PC-3 (cell line): ENCODE measurements around the gene KRTAP10-2. TPM values are rescaled to one million over a fixed set of nuclear protein-coding genes. Genes with fewer than 3 reads are reported as not detected.

Experiments
- ATAC-seq: fragments of 200-7000 bp; cut with Tn5 transposase; 2 replicates; pipeline ENCODE4 v1.9.1; 2020; ENCODE audit warnings: mild to moderate bottlenecking, moderate library complexity
- BruUV-seq: library from RNA; stranded (reverse); fragments of 400-500 nt; replicated peaks from 2 replicates; lab custom pipeline; 2021; lab: Mats Ljungman, UMichigan
- CTCF ChIA-PET: fragments of 300-600 bp; sonication (Branson Sonifier 250); formaldehyde crosslinking; loops from one replicate; lab custom pipeline; 2022; ENCODE audit warnings: antibody characterized with exemption; lab: Charles Lee
- POLR2A ChIA-PET: fragments of 300-600 bp; sonication (Branson Sonifier 250); formaldehyde crosslinking; loops from one replicate; lab custom pipeline; 2022; ENCODE audit warnings: antibody characterized with exemption; ENCODE audit not compliant: unreplicated experiment; lab: Charles Lee
- DNase-seq: peaks from one replicate; pipeline ENCODE4 v3.0.0-alpha.2; 2015
- H2AFZ ChIP-seq: fragments of 300-600 bp; sonication (generic); 2 replicates; pipeline ENCODE4 v1.6.0; 2016; ENCODE audit warnings: antibody characterized with exemption, low read length
- H3F3A ChIP-seq: fragments of 300-600 bp; sonication (generic); one replicate; pipeline ENCODE4 v1.6.0; 2017; ENCODE audit warnings: antibody characterized with exemption, low read length, control low read depth, mild to moderate bottlenecking; ENCODE audit not compliant: unreplicated experiment
- H3K27ac ChIP-seq: fragments of 300-600 bp; sonication (generic); 2 replicates; pipeline ENCODE4 v1.5.1; 2016; ENCODE audit warnings: mild to moderate bottlenecking, low read length
- H3K27me3 ChIP-seq: fragments of 300-600 bp; sonication (generic); 2 replicates; pipeline ENCODE4 v1.6.1; 2016; ENCODE audit warnings: low read length, mixed read lengths
- H3K36me3 ChIP-seq: fragments of 300-600 bp; sonication (generic); 2 replicates; pipeline ENCODE4 v1.6.1; 2016; ENCODE audit warnings: low read depth, mixed run types, low read length, mixed read lengths
- H3K4me1 ChIP-seq: fragments of 300-600 bp; sonication (generic); 2 replicates; pipeline ENCODE4 v1.5.1; 2016; ENCODE audit warnings: low read length; ENCODE audit not compliant: insufficient read depth
- H3K4me2 ChIP-seq: fragments of 300-600 bp; sonication (generic); 2 replicates; pipeline ENCODE4 v1.6.0; 2016; ENCODE audit warnings: low read length
- H3K4me3 ChIP-seq: fragments of 300-600 bp; sonication (generic); 2 replicates; pipeline ENCODE4 v1.5.1; 2016; ENCODE audit warnings: mild to moderate bottlenecking, low read length, mixed read lengths
- H3K79me2 ChIP-seq: fragments of 300-600 bp; sonication (generic); 2 replicates; pipeline ENCODE4 v1.6.1; 2017; ENCODE audit warnings: low read length, mixed read lengths
- H3K9ac ChIP-seq: fragments of 300-600 bp; sonication (generic); 2 replicates; pipeline ENCODE4 v1.6.0; 2016; ENCODE audit warnings: mild to moderate bottlenecking, low read length
- H3K9me2 ChIP-seq: fragments of 300-600 bp; sonication (generic); replicated peaks from 2 replicates; pipeline ENCODE4 v1.6.1; 2016; ENCODE audit warnings: mixed run types, low read length, mixed read lengths
- H3K9me3 ChIP-seq: fragments of 300-600 bp; sonication (generic); 2 replicates; pipeline ENCODE4 v1.6.1; 2016; ENCODE audit warnings: low read length, mixed read lengths
- H4K20me1 ChIP-seq: fragments of 300-600 bp; sonication (generic); 2 replicates; pipeline ENCODE4 v1.6.1; 2016; ENCODE audit warnings: low read length, mixed read lengths
- CTCF ChIP-seq: fragments of 300-600 bp; sonication (generic); conservative IDR thresholded peaks from 2 replicates; pipeline ENCODE4 v1.5.1; 2017; ENCODE audit warnings: antibody characterized with exemption, low read depth, mild to moderate bottlenecking, low read length
- EZH2 ChIP-seq: fragments of 300-600 bp; sonication (generic); IDR thresholded peaks from one replicate; pipeline ENCODE4 v1.6.1; 2017; ENCODE audit warnings: antibody characterized with exemption, mild to moderate bottlenecking, low read length; ENCODE audit not compliant: unreplicated experiment
- EZH2phosphoT487 ChIP-seq: fragments of 300-600 bp; sonication (generic); IDR thresholded peaks from 2 replicates; pipeline ENCODE4 v1.6.1; 2018; ENCODE audit warnings: mild to moderate bottlenecking, antibody characterized with exemption, low read length, borderline replicate concordance
- intact Hi-C: fragments of 100-400 bp; cut with micrococcal nuclease; formaldehyde crosslinking; loops from 2 replicates; pipeline ENCODE4 v1.9.0; 2023
- total RNA-seq: library from RNA; depleted of rRNA; stranded (reverse); fragments of >200 nt; gene quantifications from 2 replicates; pipeline ENCODE4 v1.2.3, GENCODE V29; 2014

KRTAP10-2 gene
- total RNA-seq, 1 experiment from 2014 or later = not detected

- intact Hi-C loops = no loop called here
- H3F3A ChIP-seq = no peaks in the 10 kb centered on the region
- ATAC-seq (no peak), DNase-seq (no peak)
- H3K27me3 ChIP-seq = no peaks in the 10 kb centered on the region
- H3K9me2 ChIP-seq = no peaks in the 10 kb centered on the region
- no peak overlapping the region for H3K4me2 ChIP-seq
- no peak overlapping the region for H3K4me3 ChIP-seq
- peaks cover 10% of the 10 kb centered on the region; the same call in 1 of the 2 replicates for H3K9me3 ChIP-seq
- no peaks in the 10 kb centered on the region for H4K20me1 ChIP-seq
- no peak overlapping the region for H3K27ac ChIP-seq
- no peak for TF ChIP-seq EZH2
- no peak for TF ChIP-seq EZH2phosphoT487
- no peak for TF ChIP-seq CTCF
- no TSS peak for BruUV-seq
- no peak overlapping the region for H3K9ac ChIP-seq
- no peaks in the 10 kb centered on the region for H3K36me3 ChIP-seq
- CTCF ChIA-PET = no interaction called here
- no peaks in the 10 kb centered on the region for H3K79me2 ChIP-seq
- no peak overlapping the region for H2AFZ ChIP-seq
- POLR2A ChIA-PET = no interaction called here
- H3K4me1 ChIP-seq = no peaks in the 10 kb centered on the region
Measured at GRCh38 chr21:44540741-44541288, 10.5 kb downstream of the KRTAP10-2 start.

GRCh38 chr21:44539991-44540666, 11.2 kb downstream of the KRTAP10-2 start, which contains the start of gene KRTAP10-1:
Gene KRTAP10-1 (minus strand): TSS chr21:44540195. CDS start chr21:44540150, 45 bp downstream.
- Histone ChIP-seq H3K27me3 (no peaks in the 10 kb centered on the region), H3K36me3 (no peaks in the 10 kb centered on the region), H3K4me3 (no peak within 1 kb of the TSS), H4K20me1 (no peaks in the 10 kb centered on the region), H3K27ac (no peak within 1 kb of the TSS), H3K4me2 (no peak within 1 kb of the TSS), H3K4me1 (no peaks in the 10 kb centered on the region), H3K79me2 (no peaks in the 10 kb centered on the region), H3K9me3 (peaks cover 10% of the 10 kb centered on the region; the same call in 1 of the 2 replicates), H3F3A (no peaks in the 10 kb centered on the region), H2AFZ (no peak within 1 kb of the TSS), H3K9me2 (no peaks in the 10 kb centered on the region), H3K9ac (no peak within 1 kb of the TSS)
- ATAC-seq (no peak), DNase-seq (no peak)
- intact Hi-C loops = no loop called here
- no TSS peak for BruUV-seq
- ChIA-PET POLR2A (no interaction called here), CTCF (no interaction called here)
- TF ChIP-seq EZH2phosphoT487 (no peak), EZH2 (no peak), CTCF (no peak)

- Histone ChIP-seq H3K79me2 (no peaks in the 10 kb centered on the region), H3K27ac (no peak overlapping the region), H3K9me2 (no peaks in the 10 kb centered on the region), H3K9ac (no peak overlapping the region), H3K36me3 (no peaks in the 10 kb centered on the region), H3K4me1 (no peaks in the 10 kb centered on the region), H4K20me1 (no peaks in the 10 kb centered on the region), H2AFZ (no peak overlapping the region), H3K4me2 (no peak overlapping the region), H3K4me3 (no peak overlapping the region), H3F3A (no peaks in the 10 kb centered on the region), H3K9me3 (peaks cover 10% of the 10 kb centered on the region; the same call in 1 of the 2 replicates), H3K27me3 (no peaks in the 10 kb centered on the region)
- POLR2A ChIA-PET = no interaction called here
- CTCF ChIA-PET = no interaction called here
- no TSS peak for BruUV-seq
- no peak for DNase-seq
- TF ChIP-seq CTCF = no peak
- TF ChIP-seq EZH2 = no peak
- TF ChIP-seq EZH2phosphoT487 = no peak
- ATAC-seq = no peak
- intact Hi-C loops = no loop called here
Measured at GRCh38 chr21:44539046-44539445, 12.3 kb downstream of the KRTAP10-2 start.
